RPMI7951 (cell line): Measurements from ENCODE around the gene GPRIN1. TPM values are rescaled to one million over a fixed set of nuclear protein-coding genes. Genes with fewer than 3 reads are reported as not detected.
A peak's percentile ranks its signal among the peaks of the same experiment; 100 is the strongest.
"Not testable (repeated sequence)": the region's sequence is repeated elsewhere in the genome, so short reads cannot be mapped to it uniquely, and the experiment has no call there.

Source experiments
- DNase-seq: peaks from one replicate; pipeline ENCODE4 v3.0.0-alpha.2; 2012; ENCODE audit warnings: low read depth
- total RNA-seq: library from RNA; depleted of rRNA; stranded (reverse); fragments of >200 nt; shearing (Covaris generic); gene quantifications from 2 replicates; pipeline ENCODE4 v1.2.3, GENCODE V29; 2014

GPRIN1 gene
- total RNA-seq, 1 experiment from 2014 or later: 4.9 TPM

DNA sequence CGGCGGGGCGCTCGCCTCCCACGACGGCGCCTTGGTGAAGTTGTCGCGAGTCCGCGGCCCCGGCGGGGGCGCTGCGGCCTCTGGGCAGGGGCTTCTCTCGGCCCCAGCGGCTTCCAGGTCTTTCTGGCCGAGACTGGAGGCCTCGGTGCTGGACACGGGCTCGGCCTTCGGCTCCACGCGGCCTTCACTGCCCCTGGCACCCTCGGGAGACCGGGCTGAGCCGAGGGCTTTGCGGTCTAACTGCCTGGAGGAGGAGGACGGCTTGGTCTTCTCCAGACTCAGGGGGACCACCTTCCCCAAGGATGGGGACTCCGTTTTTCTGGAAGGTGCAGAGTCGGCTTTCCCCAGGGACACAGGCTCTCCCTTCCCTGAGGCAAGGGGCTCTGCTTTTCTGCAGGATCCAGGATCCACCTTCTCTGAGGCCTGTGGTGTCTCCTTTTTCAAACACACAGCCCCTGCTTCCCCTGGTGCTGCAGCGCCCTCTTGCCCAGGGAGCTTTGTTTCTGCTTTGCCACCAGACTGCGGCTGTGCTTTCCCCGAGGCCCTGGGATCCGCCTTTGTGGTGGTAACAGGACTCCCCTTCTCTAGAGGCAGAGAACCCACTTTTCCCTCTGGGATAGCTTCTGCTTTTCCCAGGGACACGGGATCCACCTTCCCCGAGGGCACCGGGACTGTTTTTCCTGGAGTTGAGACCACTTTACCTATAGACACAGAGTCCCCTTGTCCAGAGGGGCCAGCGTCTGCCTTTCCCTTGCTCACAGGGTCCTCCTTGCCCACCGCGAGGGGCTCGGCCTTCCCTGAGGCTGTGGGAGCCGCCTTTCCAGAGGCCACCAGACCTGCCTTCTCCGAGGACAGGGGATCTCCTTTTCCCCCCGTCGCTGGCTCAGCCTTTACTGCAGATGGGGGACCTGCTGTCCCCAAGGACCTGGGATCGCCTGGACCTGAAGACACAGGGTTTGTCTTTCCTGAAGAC is 12.3 kb downstream of the GPRIN1 start:
- no peak for DNase-seq

- no peak for DNase-seq
These were observed 13.1 kb downstream of the GPRIN1 start for GRCh38 chr5:176596689-176597416.

DNA sequence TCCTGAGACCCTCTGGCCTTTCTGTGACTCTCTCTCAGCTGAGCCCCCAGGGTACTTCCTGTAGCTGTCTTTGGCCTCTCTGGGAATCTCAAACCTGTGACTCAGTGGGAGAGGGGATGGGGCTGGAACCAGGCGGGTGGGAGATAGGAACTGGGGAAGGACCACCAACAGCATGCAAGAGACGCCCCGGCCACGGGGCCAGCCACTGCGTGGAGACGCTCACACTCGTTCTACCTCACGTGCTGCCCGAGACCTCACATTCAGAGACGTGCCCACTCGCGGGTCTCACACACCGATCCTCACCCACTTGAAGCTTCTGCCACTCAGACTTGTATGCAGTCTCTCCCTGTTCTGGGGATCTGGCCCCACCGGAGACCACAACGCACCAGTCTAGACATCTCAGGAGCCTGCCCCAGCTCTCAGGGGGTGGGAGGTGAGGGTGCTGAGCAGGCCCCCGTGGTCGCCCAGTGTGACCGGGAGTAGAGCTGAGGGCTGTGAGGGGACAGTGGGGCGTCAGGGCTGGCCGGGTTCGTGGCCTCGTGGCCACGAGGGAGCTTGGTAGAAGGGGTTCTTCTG is 13.8 kb downstream of the GPRIN1 start:
- no peak for DNase-seq

GRCh38 chr5:176595386-176595943 is 14.5 kb downstream of the GPRIN1 start:
- DNase-seq: no peak

DNA sequence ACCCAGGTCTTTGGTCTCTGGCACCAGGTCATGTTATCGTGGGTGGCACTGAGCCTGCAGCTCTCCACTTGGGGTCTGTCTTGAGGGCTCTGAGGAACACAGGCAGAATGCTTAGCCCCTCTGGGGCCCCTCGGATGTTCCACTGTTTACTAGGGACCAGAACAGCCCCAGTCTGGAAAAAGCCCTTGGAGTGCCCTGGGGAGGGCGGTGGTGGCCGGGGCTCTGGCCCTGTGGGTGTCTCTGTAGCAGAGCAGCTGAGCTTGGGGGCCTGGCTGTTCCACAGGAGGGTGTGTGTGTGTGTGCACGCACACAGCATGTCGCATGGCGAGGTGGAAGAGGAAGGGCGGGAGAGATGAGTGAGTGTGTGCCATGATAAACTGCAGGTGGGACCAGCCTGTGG is 15.4 kb downstream of the GPRIN1 start:
- DNase-seq: no peak

DNA sequence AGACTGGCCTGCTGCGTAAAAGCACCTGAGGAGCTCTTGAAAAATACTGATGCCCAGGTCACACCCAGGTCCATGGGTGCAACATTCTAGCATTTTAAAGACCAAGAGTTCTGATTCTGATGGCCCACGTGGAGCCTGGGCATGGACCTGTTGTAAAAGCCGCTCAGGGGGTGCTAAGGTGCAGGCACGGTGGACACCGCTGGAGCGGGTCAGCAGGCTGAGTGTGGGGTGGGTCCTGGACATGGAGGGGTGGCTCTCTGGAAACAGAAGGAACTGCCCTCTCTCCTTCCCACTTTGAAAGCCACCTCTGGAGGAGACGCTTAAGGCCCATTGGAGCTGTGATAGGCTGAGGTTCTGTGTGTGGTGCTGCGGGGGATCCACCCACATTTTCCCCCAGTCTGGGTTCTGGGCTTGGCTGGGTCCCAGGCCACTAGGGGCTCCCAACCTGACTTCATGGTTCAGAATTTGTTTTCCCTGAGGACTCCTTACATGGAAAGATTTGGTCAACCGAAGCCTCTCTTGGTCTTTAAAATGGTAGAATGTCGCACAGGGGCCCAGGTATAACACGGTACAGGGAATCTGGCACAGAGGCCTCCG is 16.6 kb downstream of the GPRIN1 start:
- no peak for DNase-seq

- no peak for DNase-seq
These were observed 17.4 kb downstream of the GPRIN1 start for GRCh38 chr5:176592573-176592972.

DNA sequence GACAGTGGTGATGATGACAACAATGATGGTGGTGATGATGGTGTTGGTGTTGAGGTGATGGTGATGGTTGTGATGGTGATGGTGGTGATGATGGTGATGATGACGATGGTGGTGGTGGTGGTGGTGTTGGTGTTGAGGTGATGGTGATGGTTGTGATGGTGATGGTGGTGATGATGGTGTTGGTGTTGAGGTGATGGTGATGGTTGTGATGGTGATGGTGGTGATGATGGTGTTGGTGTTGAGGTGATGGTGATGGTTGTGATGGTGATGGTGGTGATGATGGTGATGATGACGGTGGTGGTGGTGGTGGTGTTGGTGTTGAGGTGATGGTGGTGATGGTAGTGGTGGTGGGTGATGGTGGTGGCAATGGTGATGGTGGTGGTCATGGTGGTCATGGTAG is 18.3 kb downstream of the GPRIN1 start:
- DNase-seq: not testable (repeated sequence)

DNA sequence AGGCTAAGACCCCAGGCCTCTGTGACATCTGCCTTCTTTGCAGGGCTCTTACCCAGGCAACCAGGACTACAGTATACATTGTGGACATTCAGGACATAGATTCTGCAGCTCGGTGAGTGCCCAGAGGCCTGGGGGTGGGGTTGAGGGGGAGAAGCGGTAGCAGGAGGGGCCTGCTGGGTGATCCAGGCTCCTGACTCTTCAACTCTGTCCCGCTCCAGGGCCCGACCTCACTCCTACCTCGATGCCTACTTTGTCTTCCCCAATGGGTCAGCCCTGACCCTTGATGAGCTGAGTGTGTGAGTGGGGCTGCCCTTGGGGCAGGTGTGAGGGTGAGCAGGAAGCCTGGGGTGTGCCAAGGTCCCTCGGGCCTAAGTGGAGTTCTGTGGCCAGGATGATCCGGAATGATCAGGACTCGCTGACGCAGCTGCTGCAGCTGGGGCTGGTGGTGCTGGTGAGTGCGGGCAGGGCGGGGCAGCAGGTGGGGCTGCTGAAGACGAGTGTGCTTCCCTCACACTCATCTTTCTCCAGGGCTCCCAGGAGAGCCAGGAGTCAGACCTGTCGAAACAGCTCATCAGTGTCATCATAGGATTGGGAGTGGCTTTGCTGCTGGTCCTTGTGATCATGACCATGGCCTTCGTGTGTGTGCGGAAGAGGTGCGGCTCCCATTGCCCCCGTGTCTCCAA is 19.8 kb downstream of the GPRIN1 start:
- DNase-seq: no peak

- no peak for DNase-seq
These were observed 20.8 kb downstream of the GPRIN1 start for GRCh38 chr5:176589039-176589769.

DNA sequence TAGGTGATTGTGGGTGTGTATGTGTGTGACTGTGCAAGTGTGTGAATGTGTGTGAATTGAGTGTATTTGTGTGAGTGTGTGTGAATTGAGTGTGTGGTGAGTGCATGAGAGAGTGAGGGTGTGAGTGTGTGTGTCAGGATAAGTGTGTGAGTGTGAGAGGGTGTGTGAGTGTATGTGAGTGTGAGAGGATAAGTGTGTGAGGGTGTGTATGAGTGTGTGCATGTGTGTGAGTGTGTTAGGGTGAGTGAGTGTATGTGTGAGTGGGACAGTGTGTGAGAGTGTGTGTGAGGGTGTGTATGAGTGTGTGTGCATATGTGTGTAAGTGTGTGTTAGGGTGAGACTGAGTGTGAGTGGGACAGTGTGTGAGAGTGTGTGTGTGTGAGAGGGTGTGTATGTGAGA is 21.7 kb downstream of the GPRIN1 start:
- DNase-seq: no peak

DNA sequence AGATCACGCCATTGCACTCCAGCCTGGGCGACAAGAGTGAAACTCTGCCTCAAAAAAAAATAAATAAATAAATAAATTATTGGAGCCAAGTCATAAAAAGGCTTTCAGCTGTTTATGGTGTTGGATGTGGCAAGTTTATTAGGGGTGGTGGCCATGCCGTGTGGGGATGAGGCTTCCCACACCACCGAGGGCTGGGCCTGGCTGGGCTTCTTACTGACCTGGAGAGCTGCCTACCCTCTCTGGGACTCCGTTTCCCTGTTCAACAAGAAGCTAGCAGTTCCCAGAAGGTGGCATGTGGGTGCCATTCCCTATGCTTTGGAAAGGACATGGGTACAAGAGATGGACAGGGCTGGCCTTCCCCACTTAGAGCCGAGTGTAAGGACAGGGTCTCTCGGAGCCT is 22.6 kb downstream of the GPRIN1 start:
- DNase-seq: no peak

- no peak for DNase-seq
These were observed 26.9 kb downstream of the GPRIN1 start for GRCh38 chr5:176583076-176583475.

DNA sequence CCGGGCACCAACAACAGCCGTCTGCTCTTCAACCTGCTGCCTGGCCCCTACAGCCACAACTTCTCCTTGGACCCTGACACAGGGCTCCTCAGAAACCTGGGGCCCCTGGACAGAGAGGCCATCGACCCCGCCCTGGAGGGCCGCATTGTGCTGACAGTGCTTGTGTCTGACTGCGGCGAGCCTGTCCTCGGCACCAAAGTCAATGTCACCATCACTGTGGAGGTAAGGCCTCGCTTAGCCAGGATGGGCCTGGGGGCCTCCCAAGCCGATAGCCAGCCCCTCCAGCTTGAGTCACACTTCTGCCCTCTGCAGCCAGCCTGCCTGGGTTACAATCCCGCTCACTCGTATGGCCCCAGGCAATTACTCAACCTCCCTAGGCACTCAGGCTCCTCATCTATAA is 28.6 kb downstream of the GPRIN1 start:
- DNase-seq: no peak

GRCh38 chr5:176579323-176579722 is 30.6 kb downstream of the GPRIN1 start:
- peak; percentile 43 for DNase-seq

DNA sequence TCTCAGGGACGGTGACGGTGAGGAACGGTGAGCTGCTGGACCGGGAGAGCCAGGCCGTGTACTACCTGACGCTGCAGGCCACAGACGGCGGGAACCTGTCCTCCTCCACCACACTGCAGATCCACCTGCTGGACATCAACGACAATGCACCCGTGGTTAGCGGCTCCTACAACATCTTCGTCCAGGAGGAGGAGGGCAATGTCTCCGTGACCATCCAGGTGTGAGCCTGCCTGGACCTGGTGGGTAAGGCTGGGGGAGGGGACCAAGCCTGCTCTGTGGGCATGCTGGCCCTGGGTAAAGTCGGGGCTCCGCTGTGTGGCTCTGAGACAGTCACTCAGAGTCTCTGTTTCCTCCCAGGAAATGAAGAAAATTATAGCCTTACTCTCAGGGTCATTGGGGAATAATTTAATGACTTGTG is 31.6 kb downstream of the GPRIN1 start:
- no peak for DNase-seq

GRCh38 chr5:176577312-176578176 is 32.4 kb downstream of the GPRIN1 start:
- no peak for DNase-seq

- DNase-seq: no peak
These were observed 34.2 kb downstream of the GPRIN1 start for GRCh38 chr5:176575488-176576422.
